HUES48 (cell line): Measurements from ENCODE around the gene NSG1.

Source experiments
- H3K27ac ChIP-seq: one replicate; pipeline ENCODE4 v1.7.0; 2013; ENCODE audit warnings: low read depth, low read length, inconsistent platforms
- H3K27me3 ChIP-seq: 2 replicates; pipeline ENCODE4 v1.6.1; 2013; ENCODE audit warnings: mild to moderate bottlenecking, low read length; ENCODE audit not compliant: control insufficient read depth, insufficient read depth
- H3K36me3 ChIP-seq: 2 replicates; pipeline ENCODE4 v1.6.1; 2013; ENCODE audit warnings: low read length; ENCODE audit not compliant: control insufficient read depth, insufficient read depth
- H3K4me1 ChIP-seq: 2 replicates; pipeline ENCODE4 v1.6.1; 2013; ENCODE audit warnings: mild to moderate bottlenecking, low read length; ENCODE audit not compliant: control insufficient read depth, insufficient read depth
- H3K4me3 ChIP-seq: 2 replicates; pipeline ENCODE4 v1.5.1; 2013; ENCODE audit warnings: mild to moderate bottlenecking, low read depth, low read length
- H3K9ac ChIP-seq: 2 replicates; pipeline ENCODE4 v1.6.1; 2013; ENCODE audit warnings: mild to moderate bottlenecking, low read depth, low read length, moderate library complexity
- H3K9me3 ChIP-seq: 2 replicates; pipeline ENCODE4 v1.6.1; 2013; ENCODE audit warnings: low read length; ENCODE audit not compliant: control insufficient read depth, insufficient read depth

The NSG1 gene

DNA sequence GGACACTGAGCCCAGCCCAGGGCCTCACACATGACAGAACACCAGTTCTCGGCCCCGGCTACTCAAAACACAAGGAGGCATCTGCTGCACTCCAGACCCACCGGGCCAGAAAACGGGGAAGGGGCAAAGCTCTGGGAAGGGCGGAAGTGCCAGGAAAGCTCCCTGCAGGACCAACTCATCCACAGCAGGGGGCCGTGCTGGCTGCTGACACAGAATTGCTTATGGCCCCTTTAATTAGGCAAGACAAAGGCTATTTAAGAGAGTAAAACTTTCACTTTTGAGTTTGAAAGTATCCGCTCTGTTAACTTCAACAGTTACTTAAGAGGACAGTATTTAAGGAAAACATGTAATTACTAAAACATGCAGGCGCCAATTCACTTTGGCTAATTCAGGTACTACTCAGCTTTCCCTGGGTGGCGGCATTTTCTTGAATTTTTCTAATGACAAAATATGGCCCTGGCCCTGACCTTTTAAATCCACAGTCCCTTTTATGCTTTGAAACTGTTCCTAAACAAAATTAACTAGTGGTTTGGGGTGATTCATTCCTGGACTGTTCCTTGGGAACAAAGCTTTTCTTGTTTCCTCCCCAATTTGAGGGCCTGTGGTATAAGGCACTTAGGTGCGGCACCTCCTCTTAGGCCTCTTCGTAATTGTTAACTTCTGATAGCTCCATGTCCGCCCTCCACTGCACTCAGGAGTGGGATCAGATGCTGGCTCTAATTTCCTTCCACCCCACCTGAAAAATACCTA lies 40.4 kb downstream of the NSG1 start:
- Histone ChIP-seq H3K4me1 (peaks cover 57% of the 10 kb centered on the region), H3K36me3 (no peaks in the 10 kb centered on the region; the same call in 1 of the 2 replicates)

DNA sequence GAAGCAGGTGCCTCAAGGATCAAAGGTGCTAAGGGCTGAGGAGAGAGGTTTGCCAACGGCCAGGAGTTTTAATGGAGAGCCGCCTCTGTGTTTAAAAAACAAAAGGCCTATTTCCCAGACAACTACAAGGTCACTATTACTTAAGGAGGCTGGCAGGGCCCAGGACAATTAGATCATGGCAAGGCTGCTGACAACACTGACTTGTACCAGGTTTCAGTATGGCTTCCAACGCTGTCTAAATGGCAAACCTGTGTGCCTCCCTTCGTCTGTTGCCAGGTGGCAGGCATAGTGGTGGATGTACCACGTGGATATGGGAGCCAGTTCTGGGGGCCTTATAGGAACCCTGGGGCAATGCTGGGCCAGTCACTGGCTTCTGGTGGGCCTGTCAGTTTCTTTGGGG lies 41.0 kb downstream of the NSG1 start:
- Histone ChIP-seq H3K4me3 (no peak overlapping the region), H3K9me3 (no peaks in the 10 kb centered on the region), H3K9ac (peak overlapping the region; percentile 12; the same call in 1 of the 2 replicates), H3K36me3 (no peaks in the 10 kb centered on the region; the same call in 1 of the 2 replicates), H3K27ac (peak overlapping the region; percentile 67), H3K4me1 (peaks cover 57% of the 10 kb centered on the region), H3K27me3 (no peaks in the 10 kb centered on the region)

More for the DNA sequence above, 40.4 kb downstream of the NSG1 start:
- Histone ChIP-seq H3K9me3 (no peaks in the 10 kb centered on the region), H3K9ac (peak overlapping the region; percentile 12; the same call in 1 of the 2 replicates), H3K27me3 (no peaks in the 10 kb centered on the region), H3K27ac (peak overlapping the region; percentile 67), H3K4me3 (0 out of 2 replicates have a peak overlapping the region, but pooled peaks have one; percentile 1)

DNA sequence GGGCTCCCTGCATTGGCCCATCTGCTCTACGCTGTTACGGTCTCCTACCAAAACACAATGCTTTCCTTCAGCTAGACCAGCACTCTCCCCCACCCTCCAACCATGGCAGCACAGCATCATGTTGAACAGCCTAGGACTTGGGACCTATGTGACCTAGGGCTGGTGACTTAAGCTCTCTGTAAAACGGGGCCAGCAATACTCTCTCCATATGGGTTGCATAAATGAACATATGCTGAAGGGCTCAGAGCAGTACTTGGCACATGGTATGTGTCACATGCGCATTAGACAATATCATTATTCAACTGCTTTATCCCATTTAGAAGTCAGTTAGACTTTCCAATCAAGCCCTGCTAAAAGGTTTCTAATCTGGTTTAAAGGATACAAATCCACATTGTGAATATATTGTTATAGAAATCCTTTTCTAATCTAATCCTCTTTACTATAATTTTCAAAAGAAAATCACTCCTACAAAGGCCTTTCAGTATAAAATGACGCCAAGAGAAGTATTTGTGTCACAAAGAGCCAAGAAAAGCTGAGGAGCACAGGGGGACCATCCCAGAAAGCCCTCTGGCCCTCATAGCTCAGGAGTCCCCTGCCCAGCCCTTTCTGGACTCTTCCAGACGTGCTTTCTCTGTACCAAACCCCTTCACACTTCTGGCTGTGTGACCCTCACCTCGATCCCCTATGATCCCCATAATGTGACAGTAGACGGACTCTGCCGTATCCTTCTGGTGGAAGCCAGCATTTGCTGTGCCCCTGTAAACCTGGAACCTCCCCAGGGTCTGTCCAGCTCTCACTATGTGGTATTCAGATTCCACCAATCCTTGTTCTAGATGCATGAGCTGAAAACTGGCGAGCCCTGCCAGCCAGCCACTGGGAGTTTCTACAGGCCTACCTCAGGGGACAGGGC lies 42.3 kb downstream of the NSG1 start:
- no peak overlapping the region for H3K27ac ChIP-seq
- H3K27me3 ChIP-seq: no peaks in the 10 kb centered on the region
- H3K4me3 ChIP-seq: no peak overlapping the region
- H3K36me3 ChIP-seq: peaks cover 4% of the 10 kb centered on the region
- H3K9me3 ChIP-seq: no peaks in the 10 kb centered on the region
- peaks cover 45% of the 10 kb centered on the region for H3K4me1 ChIP-seq
- H3K9ac ChIP-seq: no peak overlapping the region

DNA sequence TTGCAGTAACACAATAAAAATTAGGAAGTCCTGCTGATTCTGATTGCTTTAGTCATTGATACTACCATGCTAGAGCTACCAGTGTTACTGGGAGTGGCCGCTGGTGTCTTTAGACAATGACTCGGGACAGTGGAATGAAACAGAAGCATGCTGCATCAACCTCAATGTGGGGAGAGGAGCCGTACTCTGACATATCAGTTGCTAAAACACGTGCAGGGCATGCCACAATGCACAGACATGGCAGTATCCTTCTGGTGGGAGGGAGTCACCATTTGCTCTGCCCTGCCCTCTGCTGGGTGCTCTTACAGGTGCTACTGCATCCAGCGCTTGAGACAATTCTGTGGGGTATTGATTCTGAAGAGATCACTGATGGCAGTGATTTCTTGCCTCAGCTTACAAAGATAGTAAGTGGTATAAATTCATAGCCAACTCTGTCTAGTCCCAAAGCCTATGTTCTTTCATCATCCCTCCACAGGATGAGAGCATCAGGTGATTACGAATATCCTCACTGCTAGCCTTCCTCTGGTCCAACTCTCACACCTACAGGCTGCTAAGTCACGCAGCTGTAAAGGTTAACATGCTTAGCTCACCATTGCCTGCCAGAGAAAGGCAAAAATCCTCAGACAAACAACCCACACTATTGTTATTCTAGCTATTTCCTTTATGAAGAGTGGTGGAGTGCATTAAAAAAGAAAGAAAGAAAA lies 43.7 kb downstream of the NSG1 start:
- peaks cover 31% of the 10 kb centered on the region for H3K4me1 ChIP-seq
- H3K9me3 ChIP-seq: no peaks in the 10 kb centered on the region
- H3K4me3 ChIP-seq: no peak overlapping the region
- H3K27ac ChIP-seq: no peak overlapping the region
- H3K36me3 ChIP-seq: peaks cover 7% of the 10 kb centered on the region
- no peaks in the 10 kb centered on the region for H3K27me3 ChIP-seq
- no peak overlapping the region for H3K9ac ChIP-seq

DNA sequence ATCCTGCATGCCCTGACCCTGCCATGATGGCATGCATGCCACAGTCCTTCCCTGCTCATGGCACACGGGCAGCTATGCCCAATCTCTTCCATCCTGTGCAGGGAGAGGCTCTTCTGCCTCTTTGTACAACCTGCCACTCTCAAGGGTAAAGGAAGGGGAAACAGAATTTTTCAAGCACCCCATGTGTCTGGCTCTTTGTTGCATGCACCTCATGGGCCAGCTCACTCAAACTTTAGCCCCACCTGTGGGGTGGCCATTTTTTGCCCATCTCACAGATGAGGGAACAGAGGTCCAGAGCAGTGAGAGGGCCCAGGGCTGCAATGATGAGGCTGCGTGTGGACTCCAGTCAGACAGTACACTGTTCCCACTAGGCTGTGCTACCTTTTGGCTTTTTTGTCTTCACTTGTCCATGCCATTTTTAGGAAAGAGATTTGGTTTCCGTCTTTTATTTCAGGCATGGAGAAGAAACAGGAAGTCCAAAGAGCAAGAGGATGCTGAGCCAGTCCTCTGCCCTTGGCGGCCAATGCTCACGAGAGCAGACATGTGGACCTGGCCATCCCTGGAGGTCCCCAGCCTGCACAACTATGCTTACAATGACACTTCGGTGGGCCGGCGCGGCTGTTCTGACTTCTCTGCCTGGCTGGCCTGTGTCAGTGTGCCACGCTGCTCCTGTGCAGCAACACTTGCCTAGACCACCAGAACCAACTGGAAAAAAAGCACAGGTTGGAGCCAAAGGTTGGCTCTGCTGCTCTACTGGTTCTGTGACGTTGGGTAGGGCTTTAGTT lies 45.6 kb downstream of the NSG1 start:
- no peaks in the 10 kb centered on the region for H3K9me3 ChIP-seq
- no peak overlapping the region for H3K9ac ChIP-seq
- peaks cover 17% of the 10 kb centered on the region for H3K4me1 ChIP-seq
- H3K27me3 ChIP-seq: no peaks in the 10 kb centered on the region
- no peak overlapping the region for H3K4me3 ChIP-seq
- no peak overlapping the region for H3K27ac ChIP-seq
- H3K36me3 ChIP-seq: peaks cover 10% of the 10 kb centered on the region

DNA sequence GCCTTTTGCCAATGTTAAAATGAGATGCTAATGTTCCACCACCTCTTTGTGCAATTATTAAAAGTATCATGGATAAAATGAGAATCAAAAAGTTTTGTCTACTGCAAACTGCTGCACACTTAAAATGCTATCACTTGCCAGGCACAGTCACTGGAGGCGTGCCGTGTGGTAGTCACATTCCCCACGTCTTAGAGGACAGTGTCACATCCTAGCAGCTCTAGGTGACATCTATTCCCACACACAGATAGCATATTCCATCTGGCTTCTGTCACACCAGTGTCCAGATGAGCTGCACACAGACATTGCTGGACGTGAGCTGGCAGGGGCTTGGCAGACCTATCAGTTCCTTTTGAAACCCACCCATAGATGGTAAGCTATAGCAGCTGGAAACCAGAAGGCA lies 47.0 kb downstream of the NSG1 start:
- Histone ChIP-seq H3K9ac (no peak overlapping the region), H3K4me1 (peaks cover 4% of the 10 kb centered on the region), H3K36me3 (peaks cover 18% of the 10 kb centered on the region), H3K9me3 (no peaks in the 10 kb centered on the region), H3K27me3 (no peaks in the 10 kb centered on the region), H3K4me3 (no peak overlapping the region), H3K27ac (no peak overlapping the region)

DNA sequence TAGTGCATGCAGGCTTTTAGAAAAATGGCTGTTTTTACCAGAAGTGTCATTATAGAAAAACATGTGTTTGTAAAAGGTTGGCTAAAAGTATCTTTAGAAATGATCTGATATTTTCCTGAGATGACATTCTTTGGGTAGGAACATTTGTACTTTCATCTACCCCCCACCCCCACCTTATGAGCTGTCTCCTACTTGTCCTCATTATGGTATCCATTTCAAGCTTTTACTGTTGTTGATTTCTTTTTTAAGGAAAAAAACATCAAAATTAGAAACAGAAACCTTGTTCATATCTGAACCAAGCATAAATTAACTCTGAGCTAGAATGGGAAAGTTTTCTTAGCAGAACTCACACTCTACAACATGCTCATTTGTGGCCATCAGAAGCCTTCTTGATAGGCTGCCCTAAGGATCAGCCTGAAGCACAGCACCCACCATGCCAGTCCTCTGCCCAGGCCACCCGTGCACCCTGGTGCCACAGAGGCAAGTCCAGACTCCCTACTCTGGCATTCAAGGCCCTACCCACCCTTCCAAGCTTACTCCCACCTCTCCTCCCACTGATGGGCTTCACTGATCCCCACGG lies 49.4 kb downstream of the NSG1 start:
- no peak overlapping the region for H3K9ac ChIP-seq
- no peaks in the 10 kb centered on the region for H3K4me1 ChIP-seq
- peaks cover 18% of the 10 kb centered on the region for H3K36me3 ChIP-seq
- no peaks in the 10 kb centered on the region for H3K9me3 ChIP-seq
- H3K27ac ChIP-seq: no peak overlapping the region
- H3K4me3 ChIP-seq: no peak overlapping the region
- H3K27me3 ChIP-seq: no peaks in the 10 kb centered on the region

DNA sequence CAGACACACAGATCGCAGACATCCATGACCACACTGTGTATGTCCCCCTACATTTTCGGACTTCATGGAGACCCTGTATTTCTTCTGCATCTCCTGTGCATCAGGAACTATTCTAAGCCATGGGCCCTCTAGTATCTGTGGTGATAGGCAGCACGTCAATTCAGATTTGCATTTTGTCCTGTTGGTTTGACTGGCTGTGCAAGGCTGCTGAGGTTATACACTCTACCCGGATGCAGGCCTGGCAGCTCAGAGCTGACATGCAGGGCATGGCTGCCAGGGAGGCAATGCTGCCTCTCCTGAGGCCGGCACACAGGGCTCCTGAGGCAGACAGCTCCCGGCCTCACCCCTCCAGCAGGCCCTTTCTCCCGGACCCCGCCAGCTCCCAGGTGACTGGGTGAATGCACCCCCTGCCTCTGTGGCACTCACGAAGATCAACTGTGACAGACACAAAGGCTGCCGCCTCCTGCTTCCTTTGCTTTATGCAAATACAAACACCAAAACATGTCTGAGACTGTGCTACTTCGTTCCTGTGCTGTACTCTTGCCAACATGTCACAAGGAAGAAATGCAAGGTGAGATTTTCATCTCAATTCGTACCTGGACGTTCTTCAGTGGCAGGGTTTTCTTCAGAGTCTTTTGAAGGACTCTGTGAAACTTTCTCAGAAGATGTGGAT lies 51.0 kb downstream of the NSG1 start:
- no peak overlapping the region for H3K9ac ChIP-seq
- no peak overlapping the region for H3K4me3 ChIP-seq
- no peak overlapping the region for H3K27ac ChIP-seq
- no peaks in the 10 kb centered on the region for H3K9me3 ChIP-seq
- H3K36me3 ChIP-seq: peaks cover 18% of the 10 kb centered on the region
- H3K4me1 ChIP-seq: no peaks in the 10 kb centered on the region
- no peaks in the 10 kb centered on the region for H3K27me3 ChIP-seq

DNA sequence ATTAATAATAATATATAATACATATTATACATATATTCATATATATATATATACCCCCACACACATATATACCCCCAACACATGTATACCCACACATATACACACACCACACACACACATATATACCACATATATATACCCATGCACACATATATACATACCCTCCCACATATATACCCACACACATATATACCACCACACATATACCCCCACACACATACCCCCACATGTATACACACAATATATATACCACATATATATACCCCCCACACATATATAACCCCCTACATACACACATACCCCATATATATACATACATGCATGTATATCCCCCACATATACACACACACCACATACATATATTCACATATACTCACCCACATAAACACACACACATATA lies 52.0 kb downstream of the NSG1 start:
- Histone ChIP-seq H3K9ac (no peak overlapping the region), H3K9me3 (no peaks in the 10 kb centered on the region), H3K4me3 (no peak overlapping the region), H3K36me3 (peaks cover 17% of the 10 kb centered on the region), H3K4me1 (0 out of 2 replicates have a peak, but pooled peaks cover 3% of the 10 kb centered on the region), H3K27ac (no peak overlapping the region), H3K27me3 (no peaks in the 10 kb centered on the region)
